Ascending aorta (tissue), 2 donors: Measurements from ENCODE around the gene GNLY. TPM values are rescaled to one million over a fixed set of nuclear protein-coding genes. Genes with fewer than 3 reads are reported as not detected.
A peak's percentile ranks its signal among the peaks of the same experiment; 100 is the strongest.

Experiments
- DNase-seq, 2 donors: peaks; one replicate each; pipeline ENCODE4 v3.0.0-alpha.2; 2019; ENCODE audit warnings: low spot score in 2 of 2
- H3K27ac ChIP-seq, 2 donors: fragments of 200-600 bp; sonication (generic); one replicate each; pipeline ENCODE4 v1.5.1; 2016 to 2017; ENCODE audit warnings: mild to moderate bottlenecking in 1 of 2
- H3K27me3 ChIP-seq: fragments of 200-600 bp; sonication (generic); one replicate; pipeline ENCODE4 v1.5.1; 2017
- H3K36me3 ChIP-seq, 2 donors: fragments of 200-600 bp; sonication (generic); one replicate each; pipeline ENCODE4 v1.5.1; 2016
- H3K4me1 ChIP-seq, 2 donors: fragments of 200-600 bp; sonication (generic); one replicate each; pipeline ENCODE4 v1.5.1; 2016 to 2017; ENCODE audit warnings: mild to moderate bottlenecking in 1 of 2
- H3K4me3 ChIP-seq, 2 donors: fragments of 200-600 bp; sonication (generic); one replicate each; pipeline ENCODE4 v1.5.1; 2016 to 2017; ENCODE audit warnings: mild to moderate bottlenecking in 1 of 2
- H3K9me3 ChIP-seq, 2 donors: fragments of 200-600 bp; sonication (generic); one replicate each; pipeline ENCODE4 v1.5.1; 2016
- CTCF ChIP-seq, 3 experiments: fragments of 200-600 bp in 2 of 3; fragments of 450-650 bp in 1 of 3; sonication (generic) in 2 of 3; IDR thresholded peaks; one replicate each; pipeline ENCODE4 v1.5.1; 2016 to 2019; ENCODE audit warnings: antibody characterized with exemption in 3 of 3, mild to moderate bottlenecking in 1 of 3, moderate library complexity in 1 of 3
- intact Hi-C: fragments of 100-400 bp; cut with DNase I; formaldehyde crosslinking; loops from one replicate; pipeline ENCODE4 v1.15.1; 2023
- total RNA-seq: library from RNA; depleted of rRNA; stranded (reverse); fragments of >200 nt; gene quantifications from one replicate; pipeline ENCODE4 v1.1.0, GENCODE V29; 2016

Gene GNLY
- total RNA-seq, 1 donor from 2014 or later = not detected

GRCh38 chr2:85682378-85682777 lies 11.8 kb upstream of the GNLY start:
- H3K27ac ChIP-seq = no peak overlapping the region
- H3K4me3 ChIP-seq = no peak overlapping the region
- H3K27me3 ChIP-seq = no peaks in the 10 kb centered on the region
- H3K36me3 ChIP-seq = no peaks in the 10 kb centered on the region
- intact Hi-C loops = no loop called here
- no peak for TF ChIP-seq CTCF (IDR thresholded peaks at IDR 0.05)
- peak in 1 of 2 donors; percentile 60 for DNase-seq
- H3K4me1 ChIP-seq = peaks cover 0 to 5% of the 10 kb centered on the region in 2 donors
- H3K9me3 ChIP-seq = no peaks in the 10 kb centered on the region

- intact Hi-C loops = no loop called here
- TF ChIP-seq CTCF (IDR thresholded peaks at IDR 0.05) = no peak
- Histone ChIP-seq H3K4me3 (no peak overlapping the region), H3K27ac (no peak overlapping the region), H3K4me1 (no peaks in the 10 kb centered on the region), H3K36me3 (no peaks in the 10 kb centered on the region), H3K27me3 (no peaks in the 10 kb centered on the region), H3K9me3 (no peaks in the 10 kb centered on the region)
- no peak for DNase-seq
These were observed 9.8 kb upstream of the GNLY start for GRCh38 chr2:85684380-85684779.

- no peaks in the 10 kb centered on the region for H3K9me3 ChIP-seq
- H3K27me3 ChIP-seq = no peaks in the 10 kb centered on the region
- no peak for TF ChIP-seq CTCF (IDR thresholded peaks at IDR 0.05)
- DNase-seq = peak in 1 of 2 donors; percentile 39
- no peak overlapping the region for H3K27ac ChIP-seq
- H3K4me3 ChIP-seq = no peak overlapping the region
- intact Hi-C loops = no loop called here
- H3K4me1 ChIP-seq = no peaks in the 10 kb centered on the region
- H3K36me3 ChIP-seq = no peaks in the 10 kb centered on the region
These were observed 9.4 kb upstream of the GNLY start for GRCh38 chr2:85684806-85685205.

GRCh38 chr2:85690932-85691331 lies 3.2 kb upstream of the GNLY start:
- Histone ChIP-seq H3K4me1 (no peaks in the 10 kb centered on the region), H3K4me3 (no peak overlapping the region), H3K27me3 (no peaks in the 10 kb centered on the region), H3K27ac (no peak overlapping the region), H3K36me3 (no peaks in the 10 kb centered on the region), H3K9me3 (no peaks in the 10 kb centered on the region)
- TF ChIP-seq CTCF (IDR thresholded peaks at IDR 0.05) = no peak
- intact Hi-C loops = no loop called here
- DNase-seq = no peak

- no peak for TF ChIP-seq CTCF (IDR thresholded peaks at IDR 0.05)
- DNase-seq = no peak
- H3K27me3 ChIP-seq = no peaks in the 10 kb centered on the region
- no peak overlapping the region for H3K4me3 ChIP-seq
- intact Hi-C loops = no loop called here
- no peaks in the 10 kb centered on the region for H3K36me3 ChIP-seq
- no peaks in the 10 kb centered on the region for H3K9me3 ChIP-seq
- H3K27ac ChIP-seq = no peak overlapping the region
- H3K4me1 ChIP-seq = no peaks in the 10 kb centered on the region
These were observed 2.0 kb upstream of the GNLY start for GRCh38 chr2:85692039-85692645.

- no peak overlapping the region for H3K4me3 ChIP-seq
- TF ChIP-seq CTCF (IDR thresholded peaks at IDR 0.05) = no peak
- H3K27me3 ChIP-seq = no peaks in the 10 kb centered on the region
- no peak for DNase-seq
- no peaks in the 10 kb centered on the region for H3K4me1 ChIP-seq
- H3K27ac ChIP-seq = no peak overlapping the region
- H3K9me3 ChIP-seq = no peaks in the 10 kb centered on the region
- intact Hi-C loops = no loop called here
- no peaks in the 10 kb centered on the region for H3K36me3 ChIP-seq
These were observed 963 bp downstream of the GNLY start for GRCh38 chr2:85695121-85695520.
